Neutrophil (primary cell): Measurements from ENCODE around the gene PTGER2.

Experiments used
- H3K27ac ChIP-seq: fragments of 200-600 bp; sonication (generic); 2 replicates; pipeline ENCODE4 v1.5.1; 2016; ENCODE audit warnings: mild to moderate bottlenecking, moderate library complexity
- H3K27me3 ChIP-seq: fragments of 200-600 bp; sonication (generic); 2 replicates; pipeline ENCODE4 v1.6.0; 2016; ENCODE audit warnings: mild to moderate bottlenecking
- H3K36me3 ChIP-seq: fragments of 200-600 bp; sonication (generic); 2 replicates; pipeline ENCODE4 v1.5.1; 2017
- H3K4me1 ChIP-seq, 2 experiments: fragments of 200-600 bp in 1 of 2; sonication (generic) in 1 of 2; 1 replicate in 1 of 2; 2 replicates in 1 of 2; pipeline versions ENCODE4 v1.5.1 to v1.6.1; 2013 to 2016; ENCODE audit warnings: low read depth in 1 of 2, low read length in 1 of 2, mild to moderate bottlenecking in 1 of 2, moderate library complexity in 1 of 2; ENCODE audit not compliant: control insufficient read depth in 1 of 2, insufficient read depth in 1 of 2
- H3K4me3 ChIP-seq, 2 experiments: fragments of 200-600 bp in 1 of 2; sonication (generic) in 1 of 2; 1 replicate in 1 of 2; 2 replicates in 1 of 2; pipeline ENCODE4 v1.5.1; 2013 to 2016; ENCODE audit warnings: low read depth in 1 of 2, low read length in 1 of 2, mild to moderate bottlenecking in 1 of 2, moderate library complexity in 1 of 2
- H3K9me3 ChIP-seq: fragments of 200-600 bp; sonication (generic); 2 replicates; pipeline ENCODE4 v1.5.1; 2016
- CTCF ChIP-seq: fragments of 200-600 bp; sonication (generic); IDR thresholded peaks from 2 replicates; pipeline ENCODE4 v1.5.1; 2016; ENCODE audit warnings: antibody characterized with exemption

Gene PTGER2

GRCh38 chr14:52332269-52332668 lies 18.2 kb downstream of the PTGER2 start:
- TF ChIP-seq CTCF = no peak
- H3K36me3 ChIP-seq = peaks cover 25% of the 10 kb centered on the region
- no peak overlapping the region for H3K27ac ChIP-seq
- no peaks in the 10 kb centered on the region for H3K27me3 ChIP-seq
- no peaks in the 10 kb centered on the region for H3K4me1 ChIP-seq
- H3K4me3 ChIP-seq = no peak overlapping the region
- H3K9me3 ChIP-seq = no peaks in the 10 kb centered on the region

- no peaks in the 10 kb centered on the region for H3K9me3 ChIP-seq
- no peaks in the 10 kb centered on the region for H3K27me3 ChIP-seq
- H3K4me1 ChIP-seq = no peaks in the 10 kb centered on the region
- H3K4me3 ChIP-seq = no peak overlapping the region
- no peak for TF ChIP-seq CTCF
- H3K36me3 ChIP-seq = peaks cover 16% of the 10 kb centered on the region
- no peak overlapping the region for H3K27ac ChIP-seq
These were observed 19.0 kb downstream of the PTGER2 start for GRCh38 chr14:52333108-52333507.

- Histone ChIP-seq H3K27ac (no peak overlapping the region), H3K4me1 (no peaks in the 10 kb centered on the region), H3K27me3 (no peaks in the 10 kb centered on the region), H3K9me3 (no peaks in the 10 kb centered on the region), H3K4me3 (no peak overlapping the region), H3K36me3 (peaks cover 14% of the 10 kb centered on the region)
- no peak for TF ChIP-seq CTCF
These were observed 19.9 kb downstream of the PTGER2 start for GRCh38 chr14:52333823-52334657.

- no peaks in the 10 kb centered on the region for H3K36me3 ChIP-seq
- H3K27ac ChIP-seq = no peak overlapping the region
- H3K27me3 ChIP-seq = no peaks in the 10 kb centered on the region
- H3K4me3 ChIP-seq = no peak overlapping the region
- H3K4me1 ChIP-seq = no peaks in the 10 kb centered on the region
- no peaks in the 10 kb centered on the region for H3K9me3 ChIP-seq
- TF ChIP-seq CTCF = no peak
These were observed 22.1 kb downstream of the PTGER2 start for GRCh38 chr14:52336241-52336640.

GRCh38 chr14:52338051-52338681 lies 24.1 kb downstream of the PTGER2 start:
- H3K36me3 ChIP-seq = no peaks in the 10 kb centered on the region
- no peak overlapping the region for H3K27ac ChIP-seq
- TF ChIP-seq CTCF = no peak

More at GRCh38 chr14:52338051-52338681, 24.1 kb downstream of the PTGER2 start:
- no peaks in the 10 kb centered on the region for H3K9me3 ChIP-seq
- no peaks in the 10 kb centered on the region for H3K27me3 ChIP-seq
- H3K4me3 ChIP-seq = no peak overlapping the region
- H3K4me1 ChIP-seq = no peaks in the 10 kb centered on the region
